CD4-positive, alpha-beta T cell treated with Interferon alpha-2 for 1 hour (primary cell): ENCODE results near the gene C21orf91.

Experiments used
- DNase-seq, 2 donors: peaks; one replicate each; pipeline ENCODE4 v3.0.0-alpha.2; 2020 to 2022

The C21orf91 gene

GRCh38 chr21:17796503-17796902 lies 22.7 kb downstream of the C21orf91 start:
- no peak for DNase-seq

DNA sequence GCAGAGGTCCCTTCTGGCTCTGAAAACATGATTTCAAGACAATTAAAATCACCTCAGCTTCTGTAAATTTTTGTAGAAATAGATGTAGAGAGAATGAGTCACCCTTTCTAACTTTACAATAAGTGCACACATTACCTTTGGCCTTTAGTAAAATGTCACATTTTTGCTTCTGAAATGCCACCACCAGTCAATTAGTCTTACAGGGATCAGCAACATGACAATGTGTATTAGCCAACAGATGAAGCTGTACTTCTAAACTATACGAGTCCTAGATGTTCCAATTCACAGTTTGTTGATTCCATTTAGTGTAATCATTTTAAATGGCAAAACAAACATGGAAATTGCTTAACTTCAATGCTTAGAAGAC lies 23.1 kb downstream of the C21orf91 start:
- DNase-seq = no peak

GRCh38 chr21:17795146-17796036 lies 23.8 kb downstream of the C21orf91 start:
- peak in 1 of 2 donors; percentile 65 for DNase-seq

DNA sequence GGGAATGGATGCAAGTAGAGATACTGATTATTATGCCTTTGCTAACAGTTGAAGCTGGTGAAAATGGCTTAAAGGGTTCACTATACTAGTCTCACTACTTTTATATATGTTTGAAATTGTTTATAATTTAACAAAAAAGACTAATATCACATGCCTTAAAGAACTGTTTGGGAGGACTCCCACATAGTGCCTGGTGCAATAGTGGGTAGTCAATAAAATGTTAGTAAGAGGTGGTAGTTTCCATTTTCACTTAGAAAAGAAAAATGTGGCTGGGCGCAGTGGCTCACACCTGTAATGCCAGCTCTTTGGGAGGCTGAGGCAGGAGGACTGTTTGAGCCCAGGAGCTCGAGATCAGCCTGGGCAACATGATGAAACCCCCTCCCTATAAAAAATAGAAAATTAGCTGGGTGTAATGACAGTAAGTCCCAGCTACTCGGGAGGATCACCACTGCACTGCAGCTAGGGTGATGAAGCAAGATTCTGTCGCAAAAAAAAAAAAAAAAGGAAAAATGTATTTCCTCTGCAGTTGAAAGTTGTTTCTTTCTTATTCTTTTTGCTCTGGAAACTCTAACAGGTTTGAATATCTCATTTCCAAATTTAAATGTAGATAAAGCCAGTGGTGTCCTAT lies 24.5 kb downstream of the C21orf91 start:
- peak in 1 of 2 donors; percentile 58 for DNase-seq

DNA sequence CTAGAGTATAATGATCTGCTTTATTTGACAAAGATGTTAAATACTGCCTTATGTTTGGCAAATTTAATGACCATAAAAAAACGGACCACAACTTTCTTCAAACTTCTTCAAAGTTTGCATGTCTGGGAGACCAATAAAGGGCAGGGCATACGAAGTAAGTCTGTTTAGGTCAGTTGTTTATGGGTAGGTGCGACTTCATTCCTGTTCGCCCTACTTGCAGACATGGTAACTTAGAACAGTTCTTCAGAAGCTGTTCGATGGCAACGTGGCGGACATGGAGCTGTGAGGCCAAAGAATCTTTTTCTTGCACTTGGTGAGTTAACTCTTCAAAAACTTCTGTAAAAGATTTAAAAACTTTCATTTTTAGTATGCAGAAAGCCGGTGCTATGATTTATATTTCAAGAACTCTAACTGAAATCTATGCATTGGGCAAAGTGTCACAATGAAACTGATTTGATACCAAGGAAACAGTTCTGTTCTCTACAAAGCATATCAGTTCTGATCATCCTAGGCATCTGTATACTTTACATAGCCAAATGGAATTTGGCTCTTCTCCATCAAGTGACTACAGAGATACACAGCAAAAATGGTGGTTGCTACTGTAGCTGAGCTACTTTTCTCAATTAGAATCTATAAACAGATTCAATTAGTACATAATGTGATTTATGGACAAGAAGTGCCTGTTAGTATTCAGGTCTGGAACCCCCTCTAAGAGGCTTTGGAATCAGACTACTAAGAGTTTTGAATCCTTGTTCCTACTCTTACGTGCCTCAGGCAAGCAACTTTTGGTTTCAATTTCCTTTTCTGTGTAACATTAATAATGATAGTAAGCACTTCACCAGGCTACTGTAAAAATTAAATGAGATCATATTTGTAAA lies 25.7 kb downstream of the C21orf91 start:
- DNase-seq = peak in 1 of 2 donors; percentile 71

DNA sequence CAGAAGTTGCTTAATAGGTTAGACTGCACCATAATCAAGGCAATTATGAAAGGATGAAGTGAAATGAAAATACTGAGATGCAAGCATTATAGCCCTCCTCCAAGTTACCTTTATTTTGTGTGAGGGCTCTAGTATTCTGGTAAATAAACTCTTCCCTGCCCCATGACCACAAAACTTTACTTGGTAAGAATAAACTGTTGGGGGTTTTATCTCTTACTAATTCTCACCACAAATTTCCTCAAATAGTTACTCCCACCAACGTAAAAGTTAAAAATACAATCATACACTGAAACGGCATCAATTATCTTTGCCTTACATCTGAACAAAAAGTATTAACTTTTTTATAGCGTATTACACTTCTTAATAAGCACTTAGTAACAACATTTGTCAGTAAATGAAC lies 29.5 kb downstream of the C21orf91 start:
- DNase-seq = peak in 1 of 2 donors; percentile 75

DNA sequence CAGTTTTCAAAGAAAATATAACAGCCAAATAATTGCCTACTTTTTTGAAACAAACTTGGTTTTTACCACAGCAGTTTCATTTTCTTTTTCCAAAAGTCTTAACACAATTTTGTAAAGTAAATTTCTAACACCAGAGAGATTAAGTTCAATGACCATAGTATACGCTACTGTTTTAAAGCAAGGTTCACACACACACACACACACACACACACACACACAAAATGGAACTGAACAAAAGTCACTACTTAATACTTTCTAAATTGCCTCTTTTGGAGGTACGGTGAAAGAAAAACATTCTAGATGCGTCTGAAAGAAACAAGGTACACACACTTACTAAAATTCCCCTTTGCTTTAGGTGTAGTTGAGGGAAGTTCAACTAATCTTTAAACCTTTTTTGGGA lies 30.1 kb downstream of the C21orf91 start:
- peak in 1 of 2 donors; percentile 53 for DNase-seq

DNA sequence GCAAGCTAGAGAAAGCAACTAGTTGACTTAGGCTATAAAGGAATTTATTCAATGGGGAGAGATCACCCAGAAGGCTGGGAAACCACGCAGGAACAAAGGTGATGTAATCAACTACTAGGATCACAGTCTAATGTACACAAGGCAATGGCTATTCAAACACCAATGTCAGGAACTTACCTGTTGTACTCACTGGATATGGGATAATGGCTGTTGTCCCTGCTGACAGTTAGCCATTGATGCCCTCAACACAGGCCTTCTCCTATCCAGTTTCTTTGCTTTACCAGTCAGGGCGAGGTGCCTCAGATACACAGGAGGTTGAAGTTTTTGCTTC lies 32.3 kb downstream of the C21orf91 start:
- DNase-seq = no peak

DNA sequence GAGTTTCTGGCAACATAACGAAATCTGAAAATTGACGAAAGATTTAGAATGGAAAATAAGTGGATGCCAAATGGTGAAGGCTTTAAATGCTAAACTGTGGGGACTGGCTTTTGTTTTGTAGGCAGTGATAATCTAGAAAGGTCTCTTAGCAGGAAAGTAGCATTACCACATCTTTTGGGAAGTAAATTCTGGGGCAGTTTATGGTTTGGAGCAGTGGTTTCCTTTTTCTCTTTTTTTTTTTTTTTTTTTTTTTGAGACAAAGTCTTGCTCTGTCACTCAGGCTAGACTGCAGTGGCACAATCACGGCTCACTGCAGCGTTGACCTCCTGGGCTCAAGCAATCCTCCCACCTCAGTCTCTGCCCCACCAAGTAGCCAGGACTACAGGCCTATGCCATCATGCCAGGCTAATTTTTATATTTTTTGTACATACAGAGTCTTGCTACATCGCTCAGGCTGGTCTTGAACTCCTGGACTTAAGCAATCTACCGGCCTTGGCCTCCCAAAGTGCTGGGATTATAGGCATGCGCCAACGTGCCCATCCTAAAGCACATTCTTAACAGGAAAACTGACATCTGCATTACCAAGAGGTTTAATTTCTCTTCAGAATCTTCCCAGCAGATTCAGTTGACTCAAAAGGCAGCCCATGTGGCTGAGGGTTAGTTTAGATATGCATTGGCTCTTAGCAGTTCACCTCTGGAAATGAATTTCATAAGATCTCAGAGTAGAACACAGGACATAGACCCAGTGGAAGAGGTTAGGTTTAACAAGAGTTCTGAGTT lies 32.9 kb downstream of the C21orf91 start:
- DNase-seq = no peak

GRCh38 chr21:17785403-17785788 lies 33.8 kb downstream of the C21orf91 start:
- DNase-seq = no peak

DNA sequence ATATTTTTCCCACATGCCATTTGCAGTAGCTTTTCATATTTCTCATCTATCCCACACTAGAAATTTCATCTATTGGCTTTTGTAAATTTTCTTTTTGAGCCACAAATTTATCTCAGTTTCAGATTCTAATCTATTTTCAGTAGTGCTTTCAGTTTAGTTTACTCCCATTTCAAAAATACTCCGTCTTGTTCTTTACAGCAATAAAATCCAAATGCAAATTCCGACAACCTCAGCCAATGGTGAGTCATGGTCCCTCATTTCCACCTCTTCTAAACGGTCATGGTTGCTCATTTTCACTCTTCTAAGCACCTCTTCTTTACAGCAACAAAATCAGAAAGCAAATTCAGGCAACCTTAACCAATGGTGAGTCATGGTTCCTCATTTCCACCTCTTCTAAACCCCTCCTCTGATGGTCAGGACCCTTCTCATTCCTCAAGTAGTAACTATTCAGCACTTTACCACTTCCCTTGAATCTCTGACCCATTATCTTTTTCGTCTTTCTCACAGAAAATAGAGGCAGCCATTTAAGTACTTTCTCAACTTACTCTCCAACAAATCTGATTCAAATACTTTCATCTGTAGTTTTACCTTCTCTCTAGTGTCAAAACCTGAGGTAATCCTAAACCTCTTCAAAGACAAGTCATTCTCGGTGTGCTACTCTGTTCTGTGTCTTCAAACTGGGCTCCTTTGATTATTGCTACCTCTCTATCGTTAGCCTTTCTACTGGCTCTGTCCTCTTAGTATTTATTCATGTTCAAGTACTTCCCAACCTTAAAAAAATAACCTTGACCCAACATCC lies 34.4 kb downstream of the C21orf91 start:
- DNase-seq = peak in 1 of 2 donors; percentile 62

DNA sequence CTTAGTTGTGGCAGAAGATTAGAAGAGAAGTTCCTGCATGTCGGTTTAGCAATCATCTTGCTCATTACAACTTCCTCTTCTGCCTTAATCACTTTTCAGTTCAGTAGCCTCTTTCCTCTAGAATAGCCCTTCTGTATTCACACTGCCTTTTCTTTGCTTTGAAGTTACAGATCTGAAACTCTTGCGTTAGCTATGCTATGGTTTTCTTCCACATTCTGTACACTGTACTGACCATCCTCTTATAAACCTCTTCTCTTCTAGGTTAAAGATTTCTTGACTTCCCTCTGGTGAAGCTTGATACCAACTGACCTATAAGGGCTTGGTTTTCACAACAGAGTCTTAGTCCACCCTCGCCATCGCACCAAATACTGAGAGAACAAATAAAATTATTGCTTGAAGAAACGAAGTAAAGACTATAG lies 35.0 kb downstream of the C21orf91 start:
- DNase-seq = peak in 1 of 2 donors; percentile 58

GRCh38 chr21:17783481-17784179 lies 35.5 kb downstream of the C21orf91 start:
- DNase-seq = peak in 1 of 2 donors; percentile 75

- no peak for DNase-seq
These were observed 36.2 kb downstream of the C21orf91 start for GRCh38 chr21:17783003-17783402.

GRCh38 chr21:17782051-17782450 lies 37.1 kb downstream of the C21orf91 start:
- peak in 1 of 2 donors; percentile 68 for DNase-seq

- DNase-seq = no peak
These were observed 37.6 kb downstream of the C21orf91 start for GRCh38 chr21:17781524-17781923.

- DNase-seq = peak; percentile 75 to 88
These were observed 38.6 kb downstream of the C21orf91 start for GRCh38 chr21:17780539-17780938.

GRCh38 chr21:17779980-17780379 lies 39.2 kb downstream of the C21orf91 start:
- DNase-seq = no peak

GRCh38 chr21:17779496-17779895 lies 39.7 kb downstream of the C21orf91 start:
- no peak for DNase-seq

DNA sequence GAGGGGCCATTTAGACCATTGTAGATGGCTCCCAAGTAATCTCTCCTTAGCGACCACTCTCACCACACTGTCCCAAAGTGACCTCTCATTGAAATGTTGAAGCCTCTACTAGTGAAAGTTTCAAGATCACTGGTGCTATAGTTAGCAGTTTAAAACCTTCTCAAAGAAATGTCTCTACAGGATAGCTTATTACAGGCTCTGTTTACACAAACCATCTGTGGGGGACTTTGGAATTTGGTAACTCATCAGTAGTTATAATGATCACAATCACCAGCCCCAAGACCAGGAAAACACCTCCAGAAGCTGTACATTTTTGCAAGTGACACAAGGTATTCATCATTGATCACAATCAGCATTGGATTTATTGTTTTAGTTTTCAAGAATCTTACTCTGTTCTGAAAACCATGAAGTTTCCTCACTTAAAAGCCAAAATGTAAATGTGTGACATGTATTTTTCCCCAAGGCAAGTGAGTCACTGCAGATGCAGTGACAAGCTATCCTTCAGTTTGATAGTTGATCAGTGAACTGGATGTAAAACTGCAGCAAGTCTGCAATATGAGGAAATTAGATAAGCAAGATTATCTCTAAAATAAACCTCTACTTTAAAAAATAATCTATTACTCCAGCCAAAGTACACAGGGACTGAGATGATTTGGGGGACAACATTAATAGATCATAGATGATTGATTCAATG lies 41.9 kb downstream of the C21orf91 start:
- DNase-seq = no peak
